Ectodermal cell (in vitro differentiated cells): ENCODE data around the gene INTS1.

Experiments used
- H3K27ac ChIP-seq: 2 replicates; pipeline ENCODE4 v1.7.0; 2013; ENCODE audit warnings: mild to moderate bottlenecking, low read depth, low read length; ENCODE audit not compliant: insufficient read depth, poor library complexity, severe bottlenecking
- H3K27me3 ChIP-seq: 2 replicates; pipeline ENCODE4 v1.7.0; 2013; ENCODE audit warnings: mild to moderate bottlenecking, low read length; ENCODE audit not compliant: insufficient read depth, control insufficient read depth, poor library complexity, severe bottlenecking
- H3K36me3 ChIP-seq: one replicate; pipeline ENCODE4 v1.7.0; 2013; ENCODE audit warnings: low read length; ENCODE audit not compliant: control insufficient read depth, insufficient read depth
- H3K4me1 ChIP-seq: one replicate; pipeline ENCODE4 v1.7.0; 2013; ENCODE audit warnings: low read length; ENCODE audit not compliant: control insufficient read depth, insufficient read depth
- H3K4me3 ChIP-seq: 2 replicates; pipeline ENCODE4 v1.7.0; 2013; ENCODE audit warnings: low read depth, low read length, control low read depth; ENCODE audit not compliant: insufficient read depth
- H3K9me3 ChIP-seq: 2 replicates; pipeline ENCODE4 v1.7.0; 2013; ENCODE audit warnings: mild to moderate bottlenecking, low read length, moderate library complexity; ENCODE audit not compliant: control insufficient read depth
- WGBS, 2 experiments: methylation state at CpG; one replicate each; pipeline ENCODE4 v1.1.7; 2013; ENCODE audit warnings: missing lambda C conversion rate in 2 of 2; 5-methylcytosine and 5-hydroxymethylcytosine counted together

Gene INTS1

GRCh38 chr7:1514995-1515401 lies 10.8 kb upstream of the INTS1 start:
- Histone ChIP-seq H3K36me3 (no peaks in the 10 kb centered on the region), H3K4me3 (no peak overlapping the region), H3K27me3 (no peaks in the 10 kb centered on the region), H3K27ac (no peak overlapping the region), H3K9me3 (no peaks in the 10 kb centered on the region), H3K4me1 (no peaks in the 10 kb centered on the region)
- WGBS, 2 experiments, result 88 to 89% methylated on average over 4 of the region's 4 CpGs

- Histone ChIP-seq H3K27ac (no peak overlapping the region), H3K4me3 (no peak overlapping the region), H3K36me3 (no peaks in the 10 kb centered on the region), H3K9me3 (no peaks in the 10 kb centered on the region), H3K4me1 (no peaks in the 10 kb centered on the region), H3K27me3 (no peaks in the 10 kb centered on the region)
- whole genome bisulfite sequencing, 2 experiments, result 91% methylated on average over 12 of the region's 12 CpGs
Measured at GRCh38 chr7:1514407-1514806, 10.2 kb upstream of the INTS1 start.

GRCh38 chr7:1513657-1514095 lies 9.5 kb upstream of the INTS1 start:
- Histone ChIP-seq H3K27ac (no peak overlapping the region), H3K4me3 (no peak overlapping the region), H3K27me3 (no peaks in the 10 kb centered on the region), H3K4me1 (no peaks in the 10 kb centered on the region), H3K36me3 (no peaks in the 10 kb centered on the region), H3K9me3 (no peaks in the 10 kb centered on the region)
- 82 to 89% methylated on average over 20 of the region's 20 CpGs for WGBS, 2 experiments

- Histone ChIP-seq H3K4me3 (no peak overlapping the region), H3K36me3 (no peaks in the 10 kb centered on the region), H3K27ac (no peak overlapping the region), H3K27me3 (no peaks in the 10 kb centered on the region), H3K4me1 (no peaks in the 10 kb centered on the region), H3K9me3 (no peaks in the 10 kb centered on the region)
- WGBS, 2 experiments, result 90 to 91% methylated on average over 35 of the region's 35 CpGs
Measured at GRCh38 chr7:1512781-1513656, 8.8 kb upstream of the INTS1 start.

GRCh38 chr7:1511444-1512422 lies 7.5 kb upstream of the INTS1 start:
- no peaks in the 10 kb centered on the region for H3K36me3 ChIP-seq
- H3K27ac ChIP-seq, result no peak overlapping the region
- H3K4me1 ChIP-seq, result no peaks in the 10 kb centered on the region
- no peaks in the 10 kb centered on the region for H3K9me3 ChIP-seq
- no peak overlapping the region for H3K4me3 ChIP-seq
- no peaks in the 10 kb centered on the region for H3K27me3 ChIP-seq
- 91 to 92% methylated on average over 30 of the region's 30 CpGs for WGBS, 2 experiments

GRCh38 chr7:1510780-1511154 lies 6.6 kb upstream of the INTS1 start:
- Histone ChIP-seq H3K36me3 (no peaks in the 10 kb centered on the region), H3K27ac (no peak overlapping the region), H3K4me3 (no peak overlapping the region), H3K27me3 (no peaks in the 10 kb centered on the region), H3K9me3 (no peaks in the 10 kb centered on the region), H3K4me1 (no peaks in the 10 kb centered on the region)
- WGBS, 2 experiments, result 92% methylated on average over 16 of the region's 16 CpGs

- Histone ChIP-seq H3K36me3 (no peaks in the 10 kb centered on the region), H3K27ac (no peak overlapping the region), H3K9me3 (no peaks in the 10 kb centered on the region), H3K27me3 (no peaks in the 10 kb centered on the region), H3K4me3 (no peak overlapping the region), H3K4me1 (no peaks in the 10 kb centered on the region)
- WGBS, 2 experiments, result 95 to 96% methylated on average over 13 to 14 of the region's 14 CpGs
Measured at GRCh38 chr7:1509226-1509625, 5.0 kb upstream of the INTS1 start.

GRCh38 chr7:1508277-1508758 lies 4.1 kb upstream of the INTS1 start:
- no peak overlapping the region for H3K4me3 ChIP-seq
- 89 to 91% methylated on average over 10 of the region's 10 CpGs for WGBS, 2 experiments
- no peaks in the 10 kb centered on the region for H3K36me3 ChIP-seq
- no peaks in the 10 kb centered on the region for H3K27me3 ChIP-seq
- no peak overlapping the region for H3K27ac ChIP-seq
- no peaks in the 10 kb centered on the region for H3K9me3 ChIP-seq
- peaks cover 1% of the 10 kb centered on the region for H3K4me1 ChIP-seq

- Histone ChIP-seq H3K27me3 (no peaks in the 10 kb centered on the region), H3K4me1 (peaks cover 9% of the 10 kb centered on the region), H3K4me3 (no peak overlapping the region), H3K36me3 (peaks cover 8% of the 10 kb centered on the region), H3K9me3 (no peaks in the 10 kb centered on the region), H3K27ac (no peak overlapping the region)
- WGBS, 2 experiments, result 86 to 92% methylated on average over 33 to 34 of the region's 35 CpGs
Measured at GRCh38 chr7:1505731-1506550, 1.8 kb upstream of the INTS1 start.
